GM19455 (cell line): Measurements from ENCODE around the gene OR5AL1.
"Not testable (repeated sequence)": the region's sequence is repeated elsewhere in the genome, so short reads cannot be mapped to it uniquely, and the experiment has no call there.

Experiments used
- ATAC-seq: cut with Tn5 transposase; IDR thresholded peaks from one replicate; pipeline ENCODE4 v1.9.1; 2021; ENCODE audit not compliant: unreplicated experiment

The OR5AL1 gene

GRCh38 chr11:56412396-56412795, at the start of gene OR5AL1:
Gene OR5AL1 (plus strand): TSS chr11:56412696.
- no peak for ATAC-seq

- ATAC-seq, result no peak
Measured at GRCh38 chr11:56375324-56375723, 37.2 kb upstream of the OR5AL1 start, which contains the start of gene OR8U1. Gene OR8U1 (plus strand): TSS chr11:56375624. CDS start chr11:56375624, 0 bp downstream.

- no peak for ATAC-seq
Measured at GRCh38 chr11:56380120-56380519, 32.4 kb upstream of the OR5AL1 start.

GRCh38 chr11:56394381-56394780, 18.1 kb upstream of the OR5AL1 start:
- no peak for ATAC-seq

- ATAC-seq, result no peak
Measured at GRCh38 chr11:56396047-56396446, 16.4 kb upstream of the OR5AL1 start.

- not testable (repeated sequence) for ATAC-seq
Measured at GRCh38 chr11:56401858-56402461, 10.5 kb upstream of the OR5AL1 start.

GRCh38 chr11:56404393-56404792, 8.1 kb upstream of the OR5AL1 start:
- no peak for ATAC-seq

GRCh38 chr11:56410801-56411200, 1.7 kb upstream of the OR5AL1 start:
- ATAC-seq, result no peak

- ATAC-seq, result no peak
Measured at GRCh38 chr11:56453521-56453920, 41.0 kb downstream of the OR5AL1 start.

GRCh38 chr11:56457076-56457475, 44.6 kb downstream of the OR5AL1 start:
- ATAC-seq, result no peak
